Mononuclear cell (primary cell): Measurements from ENCODE around the gene PEX6. TPM values are rescaled to one million over a fixed set of nuclear protein-coding genes. Genes with fewer than 3 reads are reported as not detected.

Experiments used
- H3K27me3 ChIP-seq: 2 replicates; pipeline ENCODE4 v1.6.0; 2011; ENCODE audit warnings: low read length, control low read depth; ENCODE audit not compliant: insufficient read depth
- H3K4me1 ChIP-seq: 2 replicates; pipeline ENCODE4 v1.5.1; 2011; ENCODE audit warnings: mild to moderate bottlenecking, low read length, control low read depth; ENCODE audit not compliant: insufficient read depth
- H3K4me3 ChIP-seq: 2 replicates; pipeline ENCODE4 v1.5.1; 2011; ENCODE audit warnings: mild to moderate bottlenecking, low read length, moderate library complexity
- H3K9me3 ChIP-seq: 2 replicates; pipeline ENCODE4 v1.5.1; 2011; ENCODE audit warnings: low read depth, mild to moderate bottlenecking, control low read depth, low read length
- total RNA-seq: library from RNA; depleted of rRNA; stranded (reverse); fragments of >200 nt; gene quantifications from one replicate; pipeline ENCODE4 v1.2.3, GENCODE V29; 2012

The PEX6 gene
- total RNA-seq: 10.0 TPM

DNA sequence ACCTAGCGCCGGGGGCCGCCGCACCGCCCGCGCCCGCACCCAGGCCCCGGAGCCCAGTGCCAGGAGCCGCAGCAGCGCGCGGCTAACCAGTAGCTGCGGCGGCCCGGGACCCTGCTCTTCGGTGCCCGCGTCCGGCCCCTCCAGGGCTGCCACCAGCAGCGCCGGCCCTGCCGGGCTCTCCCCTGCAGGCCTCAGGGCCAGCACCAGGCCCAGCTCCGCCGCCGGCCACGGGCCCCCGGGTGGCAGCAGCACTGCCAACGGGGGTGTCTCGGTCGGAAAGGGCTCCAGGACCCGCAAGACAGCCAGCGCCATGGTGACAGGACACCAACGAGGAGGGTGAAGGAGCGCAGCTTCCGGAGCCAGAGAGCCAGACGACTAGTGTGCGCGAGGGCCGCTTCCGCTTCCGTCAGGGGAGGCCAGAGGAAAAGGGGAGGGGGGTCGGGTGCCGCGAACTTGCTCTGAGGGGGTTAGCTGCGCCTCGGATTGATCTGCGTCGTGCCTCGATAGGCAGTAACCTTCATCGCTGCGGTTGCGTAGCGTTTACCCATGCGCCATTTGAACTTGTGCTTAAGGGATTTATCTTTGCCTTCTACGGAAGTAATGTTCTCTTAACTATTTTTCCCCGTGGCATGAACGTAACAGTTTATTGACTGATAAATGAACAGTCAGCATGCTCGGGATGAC, at the start of gene PEX6:
Gene PEX6 (minus strand): TSS at position 343 of the 684 bp plus-strand sequence. CDS start 31 bp downstream, at position 312.
- Histone ChIP-seq H3K4me3 (peak within 1 kb of the TSS; percentile 91), H3K4me1 (peaks cover 44% of the 10 kb centered on the region), H3K9me3 (no peaks in the 10 kb centered on the region), H3K27me3 (no peaks in the 10 kb centered on the region)

- H3K4me1 ChIP-seq: peaks cover 15% of the 10 kb centered on the region
- H3K27me3 ChIP-seq: no peaks in the 10 kb centered on the region
- H3K4me3 ChIP-seq: no peak overlapping the region
- no peaks in the 10 kb centered on the region for H3K9me3 ChIP-seq
Measured at GRCh38 chr6:43026365-43026764, 47.4 kb upstream of the PEX6 start.

DNA sequence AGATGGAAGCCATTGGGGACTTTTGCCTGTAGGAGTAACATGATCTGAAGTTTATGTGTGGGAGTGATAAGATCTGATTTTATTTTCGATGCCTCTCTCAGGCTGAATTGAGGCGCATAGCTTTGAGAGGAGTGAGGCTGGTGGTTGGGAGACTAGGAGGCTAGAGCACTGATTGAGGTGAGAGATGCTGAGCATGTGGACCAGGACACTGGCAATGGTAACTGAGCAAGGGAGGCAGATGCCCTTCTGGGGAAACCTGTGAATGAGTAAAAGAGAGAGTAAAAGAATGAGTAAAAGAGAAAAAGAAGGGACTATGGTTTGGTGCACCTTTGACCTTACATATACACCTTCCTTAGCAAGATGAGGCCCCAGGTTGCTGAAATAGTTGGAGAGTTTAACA, 45.5 kb upstream of the PEX6 start:
- Histone ChIP-seq H3K4me3 (no peak overlapping the region), H3K9me3 (no peaks in the 10 kb centered on the region), H3K4me1 (peaks cover 25% of the 10 kb centered on the region), H3K27me3 (no peaks in the 10 kb centered on the region)

DNA sequence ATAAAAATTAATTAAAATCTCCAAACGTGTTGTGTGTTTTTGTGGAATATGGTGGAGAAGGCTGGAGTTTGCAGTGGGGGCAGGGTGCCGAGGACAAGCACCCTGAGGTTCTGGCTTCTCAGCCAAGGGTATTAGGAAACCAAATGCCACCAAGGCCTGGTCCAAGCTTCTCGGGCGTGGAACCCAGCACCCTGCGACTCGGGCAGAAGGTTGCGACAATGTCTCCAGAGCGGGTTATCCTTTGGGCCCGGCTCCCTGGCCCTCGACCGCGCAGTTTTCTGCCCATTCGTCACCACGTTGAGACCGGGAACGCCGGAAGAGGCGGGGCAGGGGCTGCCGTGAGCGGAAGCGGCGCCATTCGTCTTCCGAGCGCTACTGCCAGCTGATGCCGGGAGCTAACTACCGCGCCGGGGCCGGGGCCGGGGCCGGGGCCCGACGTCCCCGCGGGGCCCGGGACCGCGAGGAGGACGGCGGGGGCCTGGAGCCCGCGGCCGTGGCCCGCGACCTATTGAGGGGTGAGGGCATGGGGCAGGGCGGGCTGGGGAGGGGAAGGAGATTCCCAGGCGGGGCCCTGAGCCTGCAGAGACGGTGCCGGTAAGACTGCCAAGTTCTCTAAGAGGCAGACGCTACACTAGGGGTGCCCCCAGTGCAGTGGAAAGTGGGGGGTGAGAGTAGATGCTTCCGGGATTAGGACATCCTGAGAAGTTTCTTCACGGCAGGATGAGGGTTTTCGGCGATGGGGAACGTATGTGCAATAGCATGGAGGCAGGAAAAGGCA, 42.5 kb upstream of the PEX6 start, which contains the start of gene RRP36:
Gene RRP36 (plus strand): TSS at position 354 of the 778 bp plus-strand sequence. CDS start 32 bp downstream, at position 386.
- peaks cover 28% of the 10 kb centered on the region for H3K4me1 ChIP-seq
- H3K9me3 ChIP-seq: no peaks in the 10 kb centered on the region
- peak within 1 kb of the TSS; percentile 90 for H3K4me3 ChIP-seq
- H3K27me3 ChIP-seq: no peaks in the 10 kb centered on the region

DNA sequence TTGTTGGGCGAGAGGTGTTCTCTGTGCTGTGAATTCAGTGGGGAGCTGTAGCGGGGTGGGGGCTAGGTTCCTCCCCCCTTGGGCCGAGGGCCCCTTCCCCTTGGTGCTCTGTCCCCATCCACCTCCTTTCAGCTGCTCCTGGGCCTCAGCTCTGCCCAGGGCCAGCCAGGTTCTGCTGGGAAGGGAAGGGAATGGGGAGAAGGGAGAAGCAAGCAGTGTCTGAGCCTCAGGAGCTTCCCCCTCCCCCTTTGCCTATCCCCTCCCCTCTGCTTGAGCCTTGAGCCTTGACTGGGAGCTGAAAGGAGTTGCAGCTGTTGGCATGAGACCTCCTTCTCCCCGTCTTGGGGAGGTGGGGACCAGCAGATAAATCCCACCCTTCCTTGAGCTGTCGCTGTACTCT, 41.9 kb upstream of the PEX6 start:
- H3K9me3 ChIP-seq: no peaks in the 10 kb centered on the region
- peaks cover 35% of the 10 kb centered on the region for H3K4me1 ChIP-seq
- no peaks in the 10 kb centered on the region for H3K27me3 ChIP-seq
- peak overlapping the region; percentile 90 for H3K4me3 ChIP-seq

GRCh38 chr6:43020052-43020705, 41.2 kb upstream of the PEX6 start:
- H3K4me1 ChIP-seq: peaks cover 41% of the 10 kb centered on the region
- H3K9me3 ChIP-seq: no peaks in the 10 kb centered on the region
- H3K4me3 ChIP-seq: no peak overlapping the region
- no peaks in the 10 kb centered on the region for H3K27me3 ChIP-seq

- Histone ChIP-seq H3K4me3 (no peak overlapping the region), H3K9me3 (no peaks in the 10 kb centered on the region), H3K27me3 (no peaks in the 10 kb centered on the region), H3K4me1 (peaks cover 50% of the 10 kb centered on the region)
Measured at GRCh38 chr6:43019152-43019551, 40.2 kb upstream of the PEX6 start.

DNA sequence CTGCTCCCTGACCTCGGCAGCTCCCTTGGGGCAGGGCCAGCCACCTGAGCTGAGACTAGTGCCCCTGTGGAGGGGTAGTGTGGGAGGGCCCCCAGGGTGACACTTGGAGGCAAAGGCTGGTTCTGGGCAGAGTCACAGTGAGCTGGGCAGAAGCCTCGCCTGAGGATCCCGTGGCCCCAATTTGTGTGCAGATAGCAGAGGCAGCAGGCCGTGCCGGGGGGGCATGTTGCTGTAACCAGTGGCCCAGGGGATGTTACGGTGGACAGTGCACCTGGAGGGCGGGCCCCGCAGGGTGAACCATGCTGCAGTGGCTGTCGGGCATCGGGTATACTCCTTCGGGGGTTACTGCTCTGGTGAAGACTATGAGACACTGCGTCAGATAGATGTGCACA, 38.0 kb upstream of the PEX6 start:
- Histone ChIP-seq H3K4me3 (no peak overlapping the region), H3K4me1 (peaks cover 49% of the 10 kb centered on the region), H3K9me3 (no peaks in the 10 kb centered on the region), H3K27me3 (no peaks in the 10 kb centered on the region)

- no peaks in the 10 kb centered on the region for H3K27me3 ChIP-seq
- no peaks in the 10 kb centered on the region for H3K9me3 ChIP-seq
- no peak overlapping the region for H3K4me3 ChIP-seq
- H3K4me1 ChIP-seq: peaks cover 50% of the 10 kb centered on the region
Measured at GRCh38 chr6:43016176-43016942, 37.4 kb upstream of the PEX6 start.

DNA sequence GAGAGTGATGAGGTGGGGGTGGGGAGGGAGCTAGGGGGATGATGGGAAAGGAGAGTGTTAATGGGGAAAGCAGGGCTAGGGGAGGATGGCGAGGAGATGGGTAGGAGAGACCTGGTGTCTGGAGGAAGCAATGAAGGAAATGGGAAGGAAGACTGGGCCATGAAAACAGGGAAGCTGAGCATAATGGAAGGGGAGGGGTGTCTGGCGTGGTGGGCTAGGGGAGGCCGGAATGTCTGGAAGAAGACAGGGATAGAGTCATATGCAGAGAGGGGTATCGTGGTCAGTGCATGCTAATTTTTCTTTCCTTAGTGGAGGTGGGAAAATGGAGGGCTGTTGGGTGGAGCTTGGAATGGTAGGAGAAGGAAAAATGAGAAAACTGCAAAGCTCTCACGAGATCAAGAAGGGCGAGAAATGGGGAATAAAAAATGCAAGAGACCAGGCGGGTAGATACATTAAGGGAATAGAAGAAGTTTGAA, 35.5 kb upstream of the PEX6 start:
- H3K4me3 ChIP-seq: peak overlapping the region; percentile 54
- H3K27me3 ChIP-seq: no peaks in the 10 kb centered on the region
- H3K4me1 ChIP-seq: peaks cover 41% of the 10 kb centered on the region
- no peaks in the 10 kb centered on the region for H3K9me3 ChIP-seq

- Histone ChIP-seq H3K9me3 (no peaks in the 10 kb centered on the region), H3K4me3 (peak within 1 kb of the TSS; percentile 54), H3K27me3 (no peaks in the 10 kb centered on the region), H3K4me1 (peaks cover 41% of the 10 kb centered on the region)
Measured at GRCh38 chr6:43013843-43014433, 35.0 kb upstream of the PEX6 start, which contains the start of the genes KLHDC3 and MEA1. Gene KLHDC3, plus strand, starts transcription at chr6:43014249. Its CDS starts 2,944 bp downstream, at chr6:43017193. Gene MEA1, minus strand, starts transcription at chr6:43013946. Its CDS starts 133 bp downstream, at chr6:43013813.

DNA sequence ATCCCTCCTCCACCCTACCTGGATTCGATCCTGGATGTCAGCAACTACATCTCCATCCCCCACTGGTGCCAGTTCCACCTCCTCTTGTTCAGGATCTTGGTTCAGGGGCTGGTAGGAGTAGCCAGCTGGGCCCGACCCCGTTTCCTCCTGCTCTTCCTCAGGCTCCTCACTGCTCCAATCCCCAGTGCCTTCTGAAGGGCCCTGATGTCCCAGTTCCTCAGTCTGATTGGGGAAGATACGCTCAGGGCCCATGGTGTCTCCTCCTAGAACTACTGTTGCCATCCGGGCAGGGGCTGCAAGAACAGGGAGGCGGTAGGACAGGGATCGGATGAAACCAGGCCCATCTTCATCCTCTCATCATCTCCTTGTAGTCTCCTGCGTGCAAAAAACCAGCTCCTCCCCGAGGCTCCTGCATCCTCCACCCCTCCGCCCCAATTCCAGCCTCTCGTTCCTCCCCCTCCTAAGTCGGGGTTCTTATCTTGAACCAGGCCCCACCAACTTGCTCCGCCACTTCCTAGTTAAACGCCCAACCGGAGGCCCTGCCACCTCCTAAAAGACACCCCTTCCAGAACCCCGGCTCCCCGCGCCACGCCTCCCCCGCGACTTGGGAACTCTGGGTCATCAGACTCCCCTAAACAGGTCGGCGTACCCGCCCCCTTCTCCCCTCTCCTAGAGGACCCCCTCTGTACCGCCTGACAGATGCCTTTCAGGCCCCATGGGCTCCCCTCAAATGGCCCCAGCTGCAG, 34.3 kb upstream of the PEX6 start:
- Histone ChIP-seq H3K9me3 (no peaks in the 10 kb centered on the region), H3K4me1 (peaks cover 41% of the 10 kb centered on the region), H3K4me3 (peak overlapping the region; percentile 54), H3K27me3 (no peaks in the 10 kb centered on the region)

DNA sequence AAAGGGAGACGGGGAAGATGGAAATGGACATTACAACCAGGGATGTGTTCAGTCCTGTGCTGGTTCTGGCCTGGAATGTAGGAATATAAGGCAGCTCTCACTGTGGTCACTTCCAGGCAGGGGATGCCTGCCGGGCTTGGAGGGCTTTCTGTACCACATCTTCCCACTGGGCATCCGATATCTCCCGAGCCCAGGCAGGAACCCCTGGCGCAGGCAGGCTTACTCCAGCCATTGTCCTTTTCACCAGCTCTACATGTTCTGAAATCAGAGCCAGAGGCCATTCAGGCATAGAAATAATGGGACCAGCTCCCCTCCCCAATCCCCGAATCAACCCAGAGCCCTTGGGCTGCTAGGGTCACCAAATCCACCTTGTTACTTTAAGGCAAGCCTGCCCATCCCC, 33.4 kb upstream of the PEX6 start:
- Histone ChIP-seq H3K27me3 (no peaks in the 10 kb centered on the region), H3K9me3 (no peaks in the 10 kb centered on the region), H3K4me3 (no peak overlapping the region), H3K4me1 (peaks cover 41% of the 10 kb centered on the region)
